ENCODE results near the gene CABCOCO1.

Gene CABCOCO1

DNA sequence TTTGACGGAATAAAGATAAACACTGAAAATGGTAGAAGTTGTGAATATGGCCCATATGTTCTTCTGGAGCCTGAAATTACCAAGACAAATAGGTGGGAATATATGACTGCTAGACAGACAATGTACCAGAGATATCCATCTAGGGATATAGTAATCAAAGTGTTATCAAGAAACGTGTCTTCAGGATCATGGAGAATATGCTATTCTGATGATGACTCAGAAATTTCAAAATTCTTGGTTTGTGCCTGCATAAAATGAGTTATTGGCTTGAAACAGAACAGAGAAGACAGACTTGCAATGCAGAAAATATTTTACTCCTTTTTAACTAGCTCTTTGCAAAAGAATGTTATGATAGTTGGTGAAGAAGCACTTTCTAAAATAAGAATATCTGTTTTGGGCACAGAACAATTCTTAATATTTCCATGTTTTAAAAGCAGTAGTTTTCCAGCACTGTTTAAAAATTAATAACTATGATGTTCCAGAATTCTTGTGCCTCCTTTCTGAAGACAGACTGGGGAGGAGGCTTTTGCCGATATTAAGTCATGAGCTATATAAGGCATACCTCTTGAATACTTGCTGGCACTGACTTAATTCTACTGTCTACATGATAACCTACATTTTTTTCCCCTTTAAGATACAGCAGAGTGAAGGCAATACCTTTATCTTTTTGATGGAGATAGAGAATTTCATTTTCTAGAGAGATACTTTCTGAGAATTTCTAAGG, 34.4 kb upstream of the CABCOCO1 start:
- Histone ChIP-seq H3K36me3 (ENCODE audit: insufficient read depth, low read length) (no peaks in the 10 kb centered on the region), H3K4me1 (ENCODE audit: insufficient read depth, low read length) (peaks cover 8% of the 10 kb centered on the region), H3K9ac (ENCODE audit: low read length) (no peak overlapping the region), H3K4me3 (ENCODE audit: low read depth in 1 of 2, low read length in 2 of 2) (no peak overlapping the region), H3K27ac (ENCODE audit: low read depth, low read length) (no peak overlapping the region), H3K9me3 (ENCODE audit: low read length) (no peaks in the 10 kb centered on the region), H3K27me3 (ENCODE audit: control insufficient read depth in 1 of 2, insufficient read depth in 2 of 2, low read length in 2 of 2) (no peaks in the 10 kb centered on the region)

DNA sequence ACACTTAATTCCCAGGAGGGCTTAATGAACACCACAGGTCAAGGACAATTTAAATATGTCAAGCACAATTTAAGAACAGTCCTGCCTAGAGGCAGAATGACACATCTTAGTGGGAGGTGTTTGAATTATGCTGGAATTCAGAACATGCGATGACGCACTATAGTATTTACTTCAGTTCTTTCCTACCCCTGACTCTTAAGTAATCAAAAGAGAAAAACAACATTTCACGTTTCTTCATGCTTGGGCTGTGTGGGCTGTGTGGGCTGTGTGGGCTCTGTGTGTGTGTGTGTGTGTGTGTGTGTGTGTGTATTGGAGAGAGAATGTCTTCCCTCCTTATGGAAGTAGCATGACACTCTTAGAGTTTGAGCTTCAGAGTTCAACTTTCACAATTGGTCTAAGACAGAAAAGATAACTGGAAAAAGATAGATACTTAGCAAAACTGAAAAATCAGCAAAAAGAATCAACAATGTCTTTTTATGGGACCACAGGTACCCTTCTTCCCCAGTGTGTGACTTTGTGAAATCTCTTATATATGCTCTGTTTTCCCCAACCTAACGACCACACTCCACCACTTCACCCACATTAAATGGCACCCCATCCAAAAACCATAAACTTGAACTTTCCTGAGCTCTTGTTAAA, 33.7 kb upstream of the CABCOCO1 start:
- Histone ChIP-seq H3K4me3 (ENCODE audit: low read depth in 1 of 2, low read length in 2 of 2) (no peak overlapping the region), H3K36me3 (ENCODE audit: insufficient read depth, low read length) (no peaks in the 10 kb centered on the region), H3K9me3 (ENCODE audit: low read length) (no peaks in the 10 kb centered on the region), H3K9ac (ENCODE audit: low read length) (no peak overlapping the region), H3K27me3 (ENCODE audit: control insufficient read depth in 1 of 2, insufficient read depth in 2 of 2, low read length in 2 of 2) (no peaks in the 10 kb centered on the region), H3K27ac (ENCODE audit: low read depth, low read length) (no peak overlapping the region), H3K4me1 (ENCODE audit: insufficient read depth, low read length) (peaks cover 9% of the 10 kb centered on the region)

DNA sequence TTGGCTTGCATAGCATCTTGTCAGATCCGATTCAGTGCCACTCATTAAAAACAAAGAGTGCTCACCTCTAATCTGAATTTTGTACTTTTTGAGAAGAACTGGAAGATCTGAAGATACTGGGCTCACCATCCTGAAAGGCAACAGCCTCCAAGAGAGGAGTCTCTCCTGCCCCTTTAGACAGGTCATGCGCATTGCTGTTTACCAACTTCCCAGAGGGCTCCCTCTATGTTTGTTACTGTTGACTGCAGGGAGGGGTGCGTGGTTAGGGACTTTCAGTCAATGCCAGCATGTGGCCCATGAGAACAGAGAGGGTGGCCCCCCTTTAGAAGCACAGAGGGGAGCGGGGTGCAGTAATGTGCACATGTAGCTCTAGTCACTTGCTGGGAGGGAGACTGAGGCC, 33.2 kb upstream of the CABCOCO1 start:
- Histone ChIP-seq H3K4me3 (ENCODE audit: low read depth in 1 of 2, low read length in 2 of 2) (no peak overlapping the region), H3K27me3 (ENCODE audit: control insufficient read depth in 1 of 2, insufficient read depth in 2 of 2, low read length in 2 of 2) (no peaks in the 10 kb centered on the region), H3K9me3 (ENCODE audit: low read length) (no peaks in the 10 kb centered on the region), H3K27ac (ENCODE audit: low read depth, low read length) (no peak overlapping the region), H3K36me3 (ENCODE audit: insufficient read depth, low read length) (no peaks in the 10 kb centered on the region), H3K4me1 (ENCODE audit: insufficient read depth, low read length) (peaks cover 10% of the 10 kb centered on the region), H3K9ac (ENCODE audit: low read length) (no peak overlapping the region)

DNA sequence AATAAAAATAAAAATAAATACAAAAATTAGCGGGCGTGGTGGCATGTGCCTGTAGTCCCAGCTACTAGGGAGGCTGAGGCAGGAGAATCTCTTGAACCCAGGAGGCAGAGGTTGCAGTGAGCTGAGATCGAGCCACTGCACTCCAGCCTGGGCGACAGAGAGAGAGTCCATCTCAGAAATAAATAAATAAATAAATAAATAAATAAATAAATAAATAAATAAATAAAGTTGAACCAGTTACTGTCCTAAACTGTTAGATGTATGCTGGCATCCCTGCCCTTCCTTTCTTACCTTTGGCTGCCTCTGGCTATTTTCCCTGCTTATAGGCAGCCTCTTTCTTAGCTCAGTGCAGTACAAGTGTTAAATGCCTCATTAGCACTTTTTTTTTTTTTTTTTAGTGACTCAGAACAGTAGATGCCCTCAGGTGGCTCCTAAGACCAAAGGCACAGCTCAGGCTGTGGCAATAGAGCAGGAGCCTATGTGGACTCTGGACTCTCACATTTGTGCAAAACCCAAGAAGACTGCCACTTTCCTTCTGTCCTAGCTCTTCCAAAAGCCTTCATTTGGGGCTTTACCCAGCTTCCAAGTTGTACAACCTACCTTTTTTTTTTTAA, 30.6 kb upstream of the CABCOCO1 start:
- no peaks in the 10 kb centered on the region for H3K9me3 ChIP-seq (ENCODE audit: low read length)
- H3K4me3 ChIP-seq (ENCODE audit: low read depth in 1 of 2, low read length in 2 of 2): no peak overlapping the region
- H3K27me3 ChIP-seq (ENCODE audit: control insufficient read depth in 1 of 2, insufficient read depth in 2 of 2, low read length in 2 of 2): no peaks in the 10 kb centered on the region
- no peak overlapping the region for H3K9ac ChIP-seq (ENCODE audit: low read length)
- no peaks in the 10 kb centered on the region for H3K36me3 ChIP-seq (ENCODE audit: insufficient read depth, low read length)
- no peak overlapping the region for H3K27ac ChIP-seq (ENCODE audit: low read depth, low read length)
- H3K4me1 ChIP-seq (ENCODE audit: insufficient read depth, low read length): peaks cover 10% of the 10 kb centered on the region

DNA sequence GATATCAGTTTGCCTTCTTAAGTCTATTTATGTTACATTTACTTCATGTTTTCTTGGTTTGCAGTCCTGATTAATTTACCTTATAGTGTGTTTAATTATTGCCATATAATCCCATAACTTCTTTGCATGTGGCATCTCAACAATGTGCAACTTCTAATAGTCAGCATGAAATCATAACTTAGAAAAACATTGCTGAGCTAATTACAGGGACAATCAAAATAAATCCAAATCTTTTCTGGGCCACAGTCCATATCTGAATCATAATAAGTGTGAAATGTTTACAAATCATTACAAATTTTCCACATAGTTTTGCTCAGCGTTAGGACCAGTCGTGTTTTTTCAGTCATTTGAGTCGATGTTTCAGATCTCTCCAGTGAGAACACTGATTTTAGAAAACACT, 29.1 kb upstream of the CABCOCO1 start:
- no peaks in the 10 kb centered on the region for H3K36me3 ChIP-seq (ENCODE audit: insufficient read depth, low read length)
- no peaks in the 10 kb centered on the region for H3K9me3 ChIP-seq (ENCODE audit: low read length)

DNA sequence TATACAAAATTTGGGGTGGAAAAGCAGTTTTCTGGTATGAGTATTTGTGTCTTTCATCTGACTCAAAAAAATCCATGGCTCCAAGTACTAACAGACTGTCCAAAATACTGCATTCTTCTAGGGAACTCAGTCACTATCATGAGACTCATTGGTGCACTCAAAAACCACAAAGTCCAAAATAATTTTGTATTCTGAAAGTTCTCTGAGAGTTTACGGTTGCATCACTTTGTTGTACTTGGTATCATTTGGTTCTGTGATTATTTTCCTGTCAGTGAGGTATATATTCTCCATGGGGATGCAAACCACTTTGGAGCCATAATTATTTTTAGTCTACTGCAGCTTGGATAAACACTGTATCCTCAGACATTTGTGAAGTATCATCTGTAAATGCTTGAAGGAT, 28.0 kb upstream of the CABCOCO1 start:
- Histone ChIP-seq H3K9ac (ENCODE audit: low read length) (no peak overlapping the region), H3K4me1 (ENCODE audit: insufficient read depth, low read length) (peaks cover 8% of the 10 kb centered on the region), H3K27me3 (ENCODE audit: control insufficient read depth in 1 of 2, insufficient read depth in 2 of 2, low read length in 2 of 2) (no peaks in the 10 kb centered on the region), H3K4me3 (ENCODE audit: low read depth in 1 of 2, low read length in 2 of 2) (no peak overlapping the region), H3K9me3 (ENCODE audit: low read length) (no peaks in the 10 kb centered on the region), H3K27ac (ENCODE audit: low read depth, low read length) (no peak overlapping the region), H3K36me3 (ENCODE audit: insufficient read depth, low read length) (no peaks in the 10 kb centered on the region)

More for the DNA sequence above, 29.1 kb upstream of the CABCOCO1 start:
- peaks cover 8% of the 10 kb centered on the region for H3K4me1 ChIP-seq (ENCODE audit: insufficient read depth, low read length)
- H3K4me3 ChIP-seq (ENCODE audit: low read depth in 1 of 2, low read length in 2 of 2): no peak overlapping the region
- no peak overlapping the region for H3K27ac ChIP-seq (ENCODE audit: low read depth, low read length)
- no peaks in the 10 kb centered on the region for H3K27me3 ChIP-seq (ENCODE audit: control insufficient read depth in 1 of 2, insufficient read depth in 2 of 2, low read length in 2 of 2)
- no peak overlapping the region for H3K9ac ChIP-seq (ENCODE audit: low read length)

DNA sequence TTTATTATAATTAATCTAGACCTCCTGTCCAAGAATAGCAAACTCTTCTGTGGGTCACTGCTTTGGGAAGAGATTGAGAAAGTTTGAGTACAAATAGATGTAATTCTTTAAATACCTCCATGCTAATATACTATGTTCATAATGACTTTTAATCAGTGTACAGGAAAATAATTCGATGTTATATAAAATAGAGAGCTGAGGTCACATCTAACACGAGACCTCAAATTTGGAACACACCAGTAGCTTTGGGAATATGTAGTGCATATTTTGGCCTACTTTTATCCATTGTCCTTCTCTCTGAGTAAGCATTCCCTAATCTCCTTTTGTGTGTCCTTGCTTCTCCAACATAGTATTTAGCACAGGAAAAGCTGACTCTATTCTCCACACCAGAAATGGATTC, 27.3 kb upstream of the CABCOCO1 start:
- Histone ChIP-seq H3K4me1 (ENCODE audit: insufficient read depth, low read length) (peaks cover 8% of the 10 kb centered on the region), H3K4me3 (ENCODE audit: low read depth in 1 of 2, low read length in 2 of 2) (no peak overlapping the region), H3K9me3 (ENCODE audit: low read length) (no peaks in the 10 kb centered on the region), H3K27me3 (ENCODE audit: control insufficient read depth in 1 of 2, insufficient read depth in 2 of 2, low read length in 2 of 2) (no peaks in the 10 kb centered on the region), H3K27ac (ENCODE audit: low read depth, low read length) (no peak overlapping the region), H3K36me3 (ENCODE audit: insufficient read depth, low read length) (no peaks in the 10 kb centered on the region), H3K9ac (ENCODE audit: low read length) (no peak overlapping the region)

DNA sequence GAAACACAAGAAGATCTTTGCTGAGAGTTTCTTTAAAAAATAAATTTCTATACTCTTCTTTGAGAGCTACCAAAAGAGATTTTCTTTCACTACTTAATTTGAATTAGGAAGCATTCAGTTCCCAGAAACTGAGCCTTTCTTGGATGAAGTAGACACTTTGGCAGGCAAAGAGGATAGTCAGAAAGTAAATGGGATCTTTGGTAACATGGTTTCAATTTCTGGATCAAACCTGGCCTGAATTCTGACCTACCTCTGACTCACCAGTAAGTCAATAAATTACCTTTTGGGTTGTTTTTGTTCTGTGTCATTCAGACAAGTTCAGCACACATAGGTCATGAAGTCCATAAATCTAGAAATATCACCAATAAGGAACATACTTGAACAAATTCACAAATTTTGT, 26.8 kb upstream of the CABCOCO1 start:
- Histone ChIP-seq H3K4me1 (ENCODE audit: insufficient read depth, low read length) (peaks cover 13% of the 10 kb centered on the region), H3K9ac (ENCODE audit: low read length) (no peak overlapping the region), H3K36me3 (ENCODE audit: insufficient read depth, low read length) (no peaks in the 10 kb centered on the region), H3K4me3 (ENCODE audit: low read depth in 1 of 2, low read length in 2 of 2) (no peak overlapping the region), H3K27me3 (ENCODE audit: control insufficient read depth in 1 of 2, insufficient read depth in 2 of 2, low read length in 2 of 2) (no peaks in the 10 kb centered on the region), H3K9me3 (ENCODE audit: low read length) (no peaks in the 10 kb centered on the region), H3K27ac (ENCODE audit: low read depth, low read length) (no peak overlapping the region)

DNA sequence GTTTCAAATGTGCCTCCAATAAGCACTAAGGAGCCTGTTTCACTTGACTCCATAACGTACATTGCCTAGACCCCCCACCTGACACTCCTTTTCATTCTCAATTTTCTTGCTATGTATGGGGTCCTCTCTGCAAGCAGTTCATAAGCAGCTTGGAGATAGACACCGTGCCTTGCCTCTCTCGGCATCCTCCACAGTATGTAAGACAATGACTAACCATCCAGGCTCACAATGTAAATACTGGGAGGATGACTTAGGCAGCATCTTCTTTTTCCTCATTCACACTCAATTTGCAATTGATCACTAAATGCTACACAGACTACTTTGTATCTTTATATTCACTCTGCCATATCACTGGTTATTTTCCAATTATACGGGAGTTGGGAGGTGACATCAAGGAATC, 22.8 kb upstream of the CABCOCO1 start:
- H3K4me1 ChIP-seq (ENCODE audit: insufficient read depth, low read length): peaks cover 17% of the 10 kb centered on the region
- no peaks in the 10 kb centered on the region for H3K9me3 ChIP-seq (ENCODE audit: low read length)
- no peak overlapping the region for H3K9ac ChIP-seq (ENCODE audit: low read length)
- H3K27ac ChIP-seq (ENCODE audit: low read depth, low read length): no peak overlapping the region
- H3K36me3 ChIP-seq (ENCODE audit: insufficient read depth, low read length): no peaks in the 10 kb centered on the region
- H3K27me3 ChIP-seq (ENCODE audit: control insufficient read depth in 1 of 2, insufficient read depth in 2 of 2, low read length in 2 of 2): no peaks in the 10 kb centered on the region
- H3K4me3 ChIP-seq (ENCODE audit: low read depth in 1 of 2, low read length in 2 of 2): no peak overlapping the region

DNA sequence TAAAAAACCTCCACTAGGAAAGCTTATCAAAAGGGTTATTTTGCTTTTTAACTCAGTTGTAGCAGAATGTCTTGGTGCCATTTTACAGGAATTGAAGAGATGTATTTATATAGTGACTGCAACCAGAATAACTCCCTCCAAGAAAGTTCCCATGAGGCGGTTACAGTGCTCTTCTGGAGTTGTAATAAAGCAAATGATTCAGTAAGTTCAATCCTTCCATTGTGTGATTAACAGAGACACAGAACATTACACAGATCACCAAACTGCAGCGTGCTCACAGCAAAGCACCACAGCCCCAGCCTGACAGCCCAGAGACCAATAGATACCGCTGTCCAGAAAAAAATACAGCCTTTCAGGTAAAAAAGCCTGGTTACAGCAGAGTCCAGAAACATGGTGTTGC, 21.9 kb upstream of the CABCOCO1 start:
- no peaks in the 10 kb centered on the region for H3K36me3 ChIP-seq (ENCODE audit: insufficient read depth, low read length)

DNA sequence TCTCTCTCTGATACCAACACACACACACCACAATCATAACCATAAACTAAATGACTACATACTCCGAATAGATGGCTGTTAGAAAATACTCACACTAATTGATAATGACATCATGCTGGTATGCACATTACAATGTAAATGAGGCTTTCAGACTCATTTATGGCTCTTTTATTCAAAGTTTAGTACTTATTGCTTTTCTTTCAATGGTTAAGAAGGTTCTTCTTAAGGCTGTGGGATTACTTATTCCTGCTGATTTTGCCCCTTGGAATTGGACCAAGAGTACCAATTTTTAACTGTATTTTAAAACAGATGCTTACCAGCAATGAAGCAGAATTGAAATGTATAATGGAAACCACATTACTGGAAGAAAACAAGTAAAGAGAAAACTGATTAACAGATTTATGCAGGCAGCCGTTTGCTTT, 20.6 kb upstream of the CABCOCO1 start:
- H3K9me3 ChIP-seq (ENCODE audit: low read length): no peaks in the 10 kb centered on the region
- H3K4me3 ChIP-seq (ENCODE audit: low read depth in 1 of 2, low read length in 2 of 2): no peak overlapping the region
- no peaks in the 10 kb centered on the region for H3K36me3 ChIP-seq (ENCODE audit: insufficient read depth, low read length)
- H3K27ac ChIP-seq (ENCODE audit: low read depth, low read length): no peak overlapping the region
- peaks cover 21% of the 10 kb centered on the region for H3K4me1 ChIP-seq (ENCODE audit: insufficient read depth, low read length)
- no peaks in the 10 kb centered on the region for H3K27me3 ChIP-seq (ENCODE audit: control insufficient read depth in 1 of 2, insufficient read depth in 2 of 2, low read length in 2 of 2)
- H3K9ac ChIP-seq (ENCODE audit: low read length): no peak overlapping the region

More for the DNA sequence above, 21.9 kb upstream of the CABCOCO1 start:
- no peak overlapping the region for H3K4me3 ChIP-seq (ENCODE audit: low read depth in 1 of 2, low read length in 2 of 2)
- no peaks in the 10 kb centered on the region for H3K27me3 ChIP-seq (ENCODE audit: control insufficient read depth in 1 of 2, insufficient read depth in 2 of 2, low read length in 2 of 2)
- no peak overlapping the region for H3K9ac ChIP-seq (ENCODE audit: low read length)
- no peaks in the 10 kb centered on the region for H3K9me3 ChIP-seq (ENCODE audit: low read length)
- H3K27ac ChIP-seq (ENCODE audit: low read depth, low read length): no peak overlapping the region
- peaks cover 21% of the 10 kb centered on the region for H3K4me1 ChIP-seq (ENCODE audit: insufficient read depth, low read length)
